Panc1 (cell line): ENCODE measurements around the gene KIAA1217.

Experiments used
- CTCF ChIP-seq: fragments of 450-650 bp; IDR thresholded peaks from 2 replicates; pipeline ENCODE4 v1.5.1; 2017; ENCODE audit warnings: mild to moderate bottlenecking
- POLR2AphosphoS5 ChIP-seq: IDR thresholded peaks from 2 replicates; pipeline ENCODE4 v1.6.1; 2012; ENCODE audit warnings: mild to moderate bottlenecking, low read depth, low read length, moderate library complexity
- REST ChIP-seq, 2 experiments: IDR thresholded peaks; 2 replicates each; pipeline ENCODE4 v1.6.1; 2011 to 2012; ENCODE audit warnings: low read depth in 2 of 2, control low read depth in 1 of 2, low read length in 1 of 2, mild to moderate bottlenecking in 1 of 2, moderate library complexity in 1 of 2; ENCODE audit not compliant: insufficient read depth in 1 of 2
- SIN3A ChIP-seq: IDR thresholded peaks from 2 replicates; pipeline ENCODE4 v1.6.1; 2012; ENCODE audit warnings: low read depth, mild to moderate bottlenecking, low read length, moderate library complexity, borderline replicate concordance; ENCODE audit not compliant: insufficient read depth
- TCF7L2 ChIP-seq: IDR thresholded peaks from 2 replicates; pipeline ENCODE4 v1.6.1; 2011; ENCODE audit warnings: mild to moderate bottlenecking, low read depth, low read length, inconsistent platforms

GRCh38 chr10:24405635-24406034, 196.7 kb downstream of the KIAA1217 start:
- TF ChIP-seq CTCF = no peak
- no peak for TF ChIP-seq SIN3A
- TF ChIP-seq TCF7L2 = no peak
- TF ChIP-seq REST (IDR thresholded peaks at IDR 0.05; ENCODE audit: insufficient read depth in 1 of 2, low read depth in 2 of 2, low read length in 1 of 2) = no peak
- TF ChIP-seq POLR2AphosphoS5 = no peak
